Endodermal cell (in vitro differentiated cells): ENCODE results near the gene DYRK1B. TPM values are rescaled to one million over a fixed set of nuclear protein-coding genes. Genes with fewer than 3 reads are reported as not detected.
A peak's percentile ranks its signal among the peaks of the same experiment; 100 is the strongest.
"Not testable (repeated sequence)": the region's sequence is repeated elsewhere in the genome, so short reads cannot be mapped to it uniquely, and the experiment has no call there.

Experiments
- DNase-seq: peaks from one replicate; pipeline ENCODE4 v3.0.0-alpha.2; 2017
- H3K27ac ChIP-seq: 2 replicates; pipeline ENCODE4 v1.5.1; 2013; ENCODE audit warnings: mild to moderate bottlenecking, low read depth, low read length, moderate library complexity
- H3K27me3 ChIP-seq: 2 replicates; pipeline ENCODE4 v1.6.1; 2013; ENCODE audit warnings: mild to moderate bottlenecking, low read length, moderate library complexity; ENCODE audit not compliant: insufficient read depth, control insufficient read depth, poor library complexity, severe bottlenecking
- H3K36me3 ChIP-seq: 2 replicates; pipeline ENCODE4 v1.7.0; 2013; ENCODE audit warnings: mild to moderate bottlenecking, low read length, moderate library complexity; ENCODE audit not compliant: control insufficient read depth, insufficient read depth
- H3K4me1 ChIP-seq: one replicate; pipeline ENCODE4 v1.7.0; 2013; ENCODE audit warnings: low read length; ENCODE audit not compliant: control insufficient read depth, insufficient read depth
- H3K4me3 ChIP-seq: 2 replicates; pipeline ENCODE4 v1.5.1; 2013; ENCODE audit warnings: mild to moderate bottlenecking, low read length, moderate library complexity
- H3K9ac ChIP-seq: 2 replicates; pipeline ENCODE4 v1.6.1; 2013; ENCODE audit warnings: mild to moderate bottlenecking, low read length, moderate library complexity; ENCODE audit not compliant: poor library complexity, severe bottlenecking; ENCODE audit errors: extremely low read depth
- H3K9me3 ChIP-seq: 2 replicates; pipeline ENCODE4 v1.6.1; 2013; ENCODE audit warnings: mild to moderate bottlenecking, low read length, moderate library complexity; ENCODE audit not compliant: control insufficient read depth
- H3K27ac Mint-ChIP-seq: 2 replicates; pipeline ENCODE4 v1.8.0; 2020; ENCODE audit warnings: mixed read lengths
- H3K27me3 Mint-ChIP-seq: 2 replicates; pipeline ENCODE4 v1.8.0; 2021; ENCODE audit warnings: mild to moderate bottlenecking, mixed read lengths; ENCODE audit not compliant: insufficient read depth
- H3K36me3 Mint-ChIP-seq: 2 replicates; pipeline ENCODE4 v1.8.0; 2020; ENCODE audit warnings: low read depth, mixed read lengths
- H3K4me1 Mint-ChIP-seq: 2 replicates; pipeline ENCODE4 v1.8.0; 2020; ENCODE audit warnings: mixed read lengths
- H3K4me3 Mint-ChIP-seq: 2 replicates; pipeline ENCODE4 v1.8.0; 2020; ENCODE audit warnings: mild to moderate bottlenecking, moderate library complexity, mixed read lengths
- H3K9me3 Mint-ChIP-seq: 2 replicates; pipeline ENCODE4 v1.8.0; 2020; ENCODE audit warnings: mild to moderate bottlenecking, mixed read lengths
- WGBS, 2 experiments: methylation state at CpG; one replicate each; pipeline versions ENCODE4 v1.1.5 to v1.1.7; 2013; ENCODE audit warnings: missing lambda C conversion rate in 2 of 2, mixed read lengths in 1 of 2; ENCODE audit not compliant: insufficient coverage in 1 of 2, insufficient read length in 1 of 2; 5-methylcytosine and 5-hydroxymethylcytosine counted together
- total RNA-seq, 2 donors: library from RNA; stranded (reverse); fragmentation: NEBNext Ultra II Directional in 1 of 2; extraction: Animal tissue kit (Norgen Biotek cat#: 25700) in 1 of 2; gene quantifications; 2 replicates in 1 of 2; 3 replicates in 1 of 2; pipeline ENCODE4 v1.2.1, GENCODE V29; 2021
- TF ChIP-seq, protein P1 (sequence below): fragments of 200-600 bp; sonication (generic); conservative IDR thresholded peaks from 2 replicates; pipeline ENCODE4 v1.5.0; 2021; ENCODE audit warnings: antibody characterized with exemption, mild to moderate bottlenecking

Gene DYRK1B
- total RNA-seq, 2 donors from 2014 or later = 21.8 to 37.7 TPM

- not testable (repeated sequence) for H3K4me3 ChIP-seq, H3K36me3 Mint-ChIP-seq, H3K27me3 ChIP-seq, H3K4me1 Mint-ChIP-seq, DNase-seq, H3K27ac ChIP-seq, H3K27me3 Mint-ChIP-seq, H3K4me1 ChIP-seq, H3K27ac Mint-ChIP-seq, H3K9me3 Mint-ChIP-seq, H3K9ac ChIP-seq, H3K36me3 ChIP-seq, H3K9me3 ChIP-seq, H3K4me3 Mint-ChIP-seq
- 78 to 86% methylated on average over 8 to 9 of the region's 11 CpGs for WGBS, 2 experiments
These were observed 44.9 kb upstream of the DYRK1B start for GRCh38 chr19:39878866-39879265.

DNA sequence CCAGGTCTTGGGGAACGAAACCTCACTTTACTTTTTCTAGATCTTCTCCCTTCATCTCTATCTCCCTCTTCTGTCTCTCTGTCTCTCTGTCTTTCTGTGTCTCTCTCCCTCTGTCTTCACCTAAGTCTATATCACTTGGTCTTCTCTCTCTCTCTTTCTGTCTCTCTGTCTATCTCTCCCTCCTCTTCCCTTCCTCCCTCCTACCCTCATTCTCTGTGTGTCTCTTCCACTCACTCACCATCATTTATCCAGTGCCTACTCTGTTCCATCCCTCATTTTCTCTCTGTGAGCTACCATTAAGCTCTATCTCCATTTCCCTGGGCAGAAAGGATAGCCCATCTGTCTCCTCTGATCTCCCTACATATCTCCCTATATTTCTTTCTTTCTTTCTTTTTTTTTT, 44.4 kb upstream of the DYRK1B start:
- Mint-ChIP-seq H3K36me3 (no peaks in the 10 kb centered on the region), H3K4me1 (no peaks in the 10 kb centered on the region), H3K4me3 (no peak overlapping the region), H3K9me3 (no peaks in the 10 kb centered on the region), H3K27ac (no peak overlapping the region), H3K27me3 (peaks cover 2% of the 10 kb centered on the region)
- Histone ChIP-seq H3K4me3 (no peak overlapping the region), H3K36me3 (no peaks in the 10 kb centered on the region), H3K9me3 (no peaks in the 10 kb centered on the region), H3K9ac (no peak overlapping the region), H3K27me3 (no peaks in the 10 kb centered on the region), H3K27ac (no peak overlapping the region), H3K4me1 (no peaks in the 10 kb centered on the region)
- DNase-seq = no peak
- WGBS, 2 experiments = 88 to 92% methylated on average over 1 of the region's 1 CpG
- TF ChIP-seq, protein P1, sequence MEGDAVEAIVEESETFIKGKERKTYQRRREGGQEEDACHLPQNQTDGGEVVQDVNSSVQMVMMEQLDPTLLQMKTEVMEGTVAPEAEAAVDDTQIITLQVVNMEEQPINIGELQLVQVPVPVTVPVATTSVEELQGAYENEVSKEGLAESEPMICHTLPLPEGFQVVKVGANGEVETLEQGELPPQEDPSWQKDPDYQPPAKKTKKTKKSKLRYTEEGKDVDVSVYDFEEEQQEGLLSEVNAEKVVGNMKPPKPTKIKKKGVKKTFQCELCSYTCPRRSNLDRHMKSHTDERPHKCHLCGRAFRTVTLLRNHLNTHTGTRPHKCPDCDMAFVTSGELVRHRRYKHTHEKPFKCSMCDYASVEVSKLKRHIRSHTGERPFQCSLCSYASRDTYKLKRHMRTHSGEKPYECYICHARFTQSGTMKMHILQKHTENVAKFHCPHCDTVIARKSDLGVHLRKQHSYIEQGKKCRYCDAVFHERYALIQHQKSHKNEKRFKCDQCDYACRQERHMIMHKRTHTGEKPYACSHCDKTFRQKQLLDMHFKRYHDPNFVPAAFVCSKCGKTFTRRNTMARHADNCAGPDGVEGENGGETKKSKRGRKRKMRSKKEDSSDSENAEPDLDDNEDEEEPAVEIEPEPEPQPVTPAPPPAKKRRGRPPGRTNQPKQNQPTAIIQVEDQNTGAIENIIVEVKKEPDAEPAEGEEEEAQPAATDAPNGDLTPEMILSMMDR = no peak

DNA sequence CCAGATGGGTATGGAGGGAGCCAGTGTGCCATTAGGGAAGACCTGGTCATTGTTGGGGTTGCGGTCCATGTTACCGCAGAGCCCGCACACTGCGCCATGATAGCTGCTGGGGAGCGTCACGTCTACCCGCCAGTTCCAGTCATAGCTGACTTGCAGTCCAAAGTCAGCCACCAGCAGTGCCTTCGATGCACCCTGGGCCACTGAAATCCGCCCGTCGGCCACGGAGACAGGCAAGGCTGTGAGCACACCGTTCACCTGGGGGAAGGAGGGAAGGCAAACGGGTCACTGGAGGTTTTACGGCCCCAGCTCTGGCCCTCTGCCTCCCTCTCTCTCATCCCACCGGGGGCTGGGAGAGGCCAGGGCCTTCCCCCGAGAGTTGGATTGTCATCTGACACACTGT, 44.0 kb upstream of the DYRK1B start:
- not testable (repeated sequence) for H3K27ac Mint-ChIP-seq, H3K36me3 Mint-ChIP-seq, H3K4me3 Mint-ChIP-seq, H3K4me1 Mint-ChIP-seq, H3K27me3 Mint-ChIP-seq, H3K9ac ChIP-seq, DNase-seq, H3K9me3 Mint-ChIP-seq, H3K27me3 ChIP-seq, H3K27ac ChIP-seq, H3K4me1 ChIP-seq, H3K4me3 ChIP-seq, H3K9me3 ChIP-seq, H3K36me3 ChIP-seq
- 94 to 96% methylated on average over 9 to 13 of the region's 17 CpGs for WGBS, 2 experiments

- not testable (repeated sequence) for H3K36me3 Mint-ChIP-seq, H3K4me3 Mint-ChIP-seq
These were observed 43.5 kb upstream of the DYRK1B start for GRCh38 chr19:39877488-39877887.

DNA sequence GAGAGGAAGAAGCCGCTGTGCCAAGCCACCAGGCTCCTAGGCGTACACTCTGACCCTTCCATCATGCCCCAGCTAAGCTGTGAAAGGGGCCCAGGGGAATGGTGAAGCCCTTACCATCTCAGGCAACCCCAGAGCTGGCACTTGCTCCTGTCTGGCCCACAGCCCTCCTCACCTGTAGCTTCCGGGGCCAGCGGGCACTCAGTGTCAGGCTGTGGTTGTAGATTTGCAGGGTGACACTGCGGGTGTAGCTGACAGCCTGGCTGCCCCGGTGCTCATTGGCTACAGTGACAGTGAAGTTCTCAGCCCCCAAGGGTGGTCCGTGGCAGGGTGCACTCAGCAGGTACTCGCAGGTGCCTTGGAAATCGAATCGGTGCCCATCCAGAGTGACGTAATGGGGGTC, 42.5 kb upstream of the DYRK1B start:
- H3K27ac Mint-ChIP-seq, H3K36me3 Mint-ChIP-seq, H3K4me1 ChIP-seq, H3K4me3 ChIP-seq, DNase-seq, H3K9me3 ChIP-seq, H3K4me3 Mint-ChIP-seq, H3K9ac ChIP-seq, H3K27ac ChIP-seq, H3K27me3 Mint-ChIP-seq, H3K36me3 ChIP-seq, H3K9me3 Mint-ChIP-seq, H3K4me1 Mint-ChIP-seq, H3K27me3 ChIP-seq: not testable (repeated sequence)
- WGBS, 2 experiments = no CpG with 5 or more reads among the region's 11 CpGs

More at GRCh38 chr19:39877488-39877887, 43.5 kb upstream of the DYRK1B start:
- not testable (repeated sequence) for DNase-seq, H3K27ac Mint-ChIP-seq, H3K27ac ChIP-seq, H3K9me3 ChIP-seq, H3K9me3 Mint-ChIP-seq, H3K4me1 ChIP-seq, H3K27me3 ChIP-seq, H3K9ac ChIP-seq, H3K4me3 ChIP-seq, H3K36me3 ChIP-seq, H3K27me3 Mint-ChIP-seq, H3K4me1 Mint-ChIP-seq
- WGBS, 2 experiments = 84 to 100% methylated on average over 3 to 6 of the region's 14 CpGs

- not testable (repeated sequence) for H3K9me3 Mint-ChIP-seq, H3K9me3 ChIP-seq, H3K27ac Mint-ChIP-seq, H3K4me3 ChIP-seq, H3K4me3 Mint-ChIP-seq, H3K36me3 ChIP-seq, H3K27me3 ChIP-seq, H3K27me3 Mint-ChIP-seq, H3K4me1 ChIP-seq, H3K27ac ChIP-seq, H3K36me3 Mint-ChIP-seq, H3K4me1 Mint-ChIP-seq, H3K9ac ChIP-seq
- DNase-seq = peak; percentile 60
- 62 to 80% methylated on average over 16 to 35 of the region's 43 CpGs for WGBS, 2 experiments
These were observed 41.5 kb upstream of the DYRK1B start for GRCh38 chr19:39875401-39875864.
